Measurements from ENCODE around the gene AGBL4. TPM values are rescaled to one million over a fixed set of nuclear protein-coding genes. Genes with fewer than 3 reads are reported as not detected.

The AGBL4 gene
- polyA plus RNA-seq, 4 donors = 0.10 to 0.16 TPM; not detected in 2

Other genes starting within 250 kb of the AGBL4 start
- 1 to 10 TPM in 2 of 4 donors, not detected in 2; 2.2 to 7.5 TPM for gene ELAVL4, start 85.0 kb upstream of the AGBL4 start, polyA plus RNA-seq